Upper lobe of left lung (tissue), 6 donors: ENCODE data around the gene MRPS15. TPM values are rescaled to one million over a fixed set of nuclear protein-coding genes. Genes with fewer than 3 reads are reported as not detected.

ENCODE experiments used
- ATAC-seq, 2 donors: fragments of 200-7000 bp; cut with Tn5 transposase; one replicate each; pipeline ENCODE4 v1.9.1; 2022; ENCODE audit warnings: mild to moderate bottlenecking in 2 of 2, moderate library complexity in 2 of 2; ENCODE audit not compliant: low FRiP score in 2 of 2
- DNase-seq, 2 donors: peaks; one replicate each; pipeline ENCODE4 v3.0.0-alpha.2; 2019 to 2020
- H3K27ac ChIP-seq, 4 donors: fragments of 200-600 bp; sonication (generic); one replicate each; pipeline ENCODE4 v1.5.1; 2016 to 2019
- H3K27me3 ChIP-seq, 4 donors: fragments of 200-600 bp; sonication (generic); one replicate each; pipeline ENCODE4 v1.5.1; 2017 to 2019
- H3K36me3 ChIP-seq, 4 donors: fragments of 200-600 bp; sonication (generic); one replicate each; pipeline ENCODE4 v1.5.1; 2016 to 2019
- H3K4me1 ChIP-seq, 4 donors: fragments of 200-600 bp; sonication (generic); one replicate each; pipeline ENCODE4 v1.5.1; 2018 to 2019
- H3K4me3 ChIP-seq, 4 donors: fragments of 200-600 bp; sonication (generic); one replicate each; pipeline ENCODE4 v1.5.1; 2017 to 2019; ENCODE audit warnings: mild to moderate bottlenecking in 2 of 4, moderate library complexity in 1 of 4
- H3K9me3 ChIP-seq, 4 donors: fragments of 200-600 bp; sonication (generic); one replicate each; pipeline ENCODE4 v1.5.1; 2018 to 2019
- EP300 ChIP-seq, 4 donors: sonication (generic); formaldehyde crosslinking; IDR thresholded peaks; one replicate each; pipeline ENCODE4 v1.5.1; 2017; ENCODE audit warnings: antibody characterized with exemption in 4 of 4, control low read depth in 2 of 4
- POLR2A ChIP-seq, 4 donors: fragments of 450-650 bp; IDR thresholded peaks; one replicate each; pipeline ENCODE4 v1.5.1; 2016 to 2017; ENCODE audit warnings: antibody characterized with exemption in 4 of 4, mild to moderate bottlenecking in 2 of 4
- POLR2AphosphoS5 ChIP-seq, 2 donors: sonication (generic); formaldehyde crosslinking; IDR thresholded peaks; one replicate each; pipeline ENCODE4 v1.5.1; 2017; ENCODE audit warnings: antibody characterized with exemption in 2 of 2
- WGBS, 2 donors: methylation state at CpG; one replicate each; pipeline ENCODE4 v1.1.5; 2017 to 2018; 5-methylcytosine and 5-hydroxymethylcytosine counted together
- small RNA-seq, 4 donors: library from RNA; depleted of rRNA; stranded (forward); fragments of <200 nt; gene quantifications; one replicate each; pipeline ENCODE3, GENCODE V24; 2016
- total RNA-seq, 6 donors: library from RNA; depleted of rRNA in 4 of 6; stranded (reverse); fragments of >200 nt in 4 of 6; gene quantifications; one replicate each; pipeline versions ENCODE4 v1.1.0 to v1.2.1, GENCODE V29; 2016 to 2021
- TF ChIP-seq, protein P1 (sequence below), 6 experiments: fragments of 450-650 bp in 4 of 6; fragments of 200-600 bp in 2 of 6; sonication (generic) in 2 of 6; IDR thresholded peaks; one replicate each; pipeline ENCODE4 v1.5.1; 2016 to 2019; ENCODE audit warnings: antibody characterized with exemption in 6 of 6
- donor health status: DM: no; HTN: no; CAD: no; lungs with moderate emphysema.
- donor health status: DM: no; HTN: yes; CAD: no; lungs with severe emphysema.

The MRPS15 gene
- total RNA-seq, 6 donors from 2014 or later = 43.0 to 83.6 (median 66.1) TPM

GRCh38 chr1:36411674-36412648 is 52.2 kb downstream of the MRPS15 start:
- no peak for DNase-seq
- ATAC-seq = no peak
- Histone ChIP-seq H3K4me1 (no peaks in the 10 kb centered on the region), H3K9me3 (no peaks in the 10 kb centered on the region), H3K27ac (no peak overlapping the region), H3K36me3 (no peaks in the 10 kb centered on the region), H3K4me3 (no peak overlapping the region), H3K27me3 (no peaks in the 10 kb centered on the region)
- WGBS, 2 donors = 57 to 64% methylated on average over 11 of the region's 11 CpGs
- TF ChIP-seq POLR2AphosphoS5 (IDR thresholded peaks at IDR 0.05) = no peak
- TF ChIP-seq POLR2A (IDR thresholded peaks at IDR 0.05) = no peak
- TF ChIP-seq, protein P1, sequence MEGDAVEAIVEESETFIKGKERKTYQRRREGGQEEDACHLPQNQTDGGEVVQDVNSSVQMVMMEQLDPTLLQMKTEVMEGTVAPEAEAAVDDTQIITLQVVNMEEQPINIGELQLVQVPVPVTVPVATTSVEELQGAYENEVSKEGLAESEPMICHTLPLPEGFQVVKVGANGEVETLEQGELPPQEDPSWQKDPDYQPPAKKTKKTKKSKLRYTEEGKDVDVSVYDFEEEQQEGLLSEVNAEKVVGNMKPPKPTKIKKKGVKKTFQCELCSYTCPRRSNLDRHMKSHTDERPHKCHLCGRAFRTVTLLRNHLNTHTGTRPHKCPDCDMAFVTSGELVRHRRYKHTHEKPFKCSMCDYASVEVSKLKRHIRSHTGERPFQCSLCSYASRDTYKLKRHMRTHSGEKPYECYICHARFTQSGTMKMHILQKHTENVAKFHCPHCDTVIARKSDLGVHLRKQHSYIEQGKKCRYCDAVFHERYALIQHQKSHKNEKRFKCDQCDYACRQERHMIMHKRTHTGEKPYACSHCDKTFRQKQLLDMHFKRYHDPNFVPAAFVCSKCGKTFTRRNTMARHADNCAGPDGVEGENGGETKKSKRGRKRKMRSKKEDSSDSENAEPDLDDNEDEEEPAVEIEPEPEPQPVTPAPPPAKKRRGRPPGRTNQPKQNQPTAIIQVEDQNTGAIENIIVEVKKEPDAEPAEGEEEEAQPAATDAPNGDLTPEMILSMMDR (IDR thresholded peaks at IDR 0.05) = no peak
- TF ChIP-seq EP300 (IDR thresholded peaks at IDR 0.05) = no peak

DNA sequence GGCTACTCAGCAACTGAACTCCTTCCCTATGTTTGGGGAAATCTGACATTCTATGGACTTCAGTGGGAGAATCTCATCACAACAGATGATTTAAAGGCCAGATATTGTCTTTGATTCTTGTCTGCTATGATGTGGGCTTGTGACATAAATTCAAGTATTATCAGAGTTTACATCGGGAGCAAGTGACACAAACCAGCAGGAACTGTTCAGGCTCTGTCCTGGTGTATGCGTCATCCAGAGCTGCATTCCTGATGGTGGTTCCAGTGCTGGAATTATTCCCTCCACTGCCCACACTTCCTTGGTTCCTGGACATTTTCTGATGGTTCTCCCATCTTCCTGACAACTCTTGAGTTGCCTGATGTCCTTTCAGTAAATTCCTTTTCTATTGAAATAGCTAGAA is 55.7 kb downstream of the MRPS15 start:
- Histone ChIP-seq H3K9me3 (no peaks in the 10 kb centered on the region), H3K27me3 (no peaks in the 10 kb centered on the region), H3K4me3 (no peak overlapping the region), H3K27ac (no peak overlapping the region), H3K4me1 (no peaks in the 10 kb centered on the region), H3K36me3 (no peaks in the 10 kb centered on the region)
- TF ChIP-seq POLR2A (IDR thresholded peaks at IDR 0.05) (no peak), EP300 (IDR thresholded peaks at IDR 0.05) (no peak), POLR2AphosphoS5 (IDR thresholded peaks at IDR 0.05) (no peak)
- TF ChIP-seq, protein P1 (IDR thresholded peaks at IDR 0.05) = no peak
- WGBS, 2 donors = 85 to 92% methylated on average over 2 of the region's 2 CpGs
- DNase-seq (no peak), ATAC-seq (no peak)

DNA sequence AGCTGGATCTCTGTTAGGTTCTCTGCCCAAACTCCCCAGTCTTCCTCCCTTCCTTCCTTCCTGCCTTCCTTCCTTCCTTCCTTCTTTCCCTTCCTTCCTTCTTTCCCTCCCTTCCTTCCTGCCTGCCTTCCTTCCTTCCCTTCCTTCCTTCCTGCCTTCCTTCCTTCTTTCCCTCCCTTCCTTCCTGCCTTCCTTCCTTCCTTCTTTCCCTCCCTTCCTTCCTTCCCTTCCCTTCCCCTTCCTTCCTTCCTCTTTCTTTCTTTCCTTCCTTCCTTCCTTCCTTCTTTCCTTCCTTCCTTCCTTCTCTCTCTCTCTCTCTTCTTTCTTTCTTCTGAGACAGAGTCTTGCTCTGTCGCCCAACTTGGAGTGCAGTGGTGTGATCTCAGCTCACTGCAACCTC is 57.7 kb downstream of the MRPS15 start:
- H3K4me1 ChIP-seq = peaks cover 0 to 5% (median 2%) of the 10 kb centered on the region in 4 donors
- DNase-seq (no peak), ATAC-seq (no peak)
- TF ChIP-seq, protein P1 (IDR thresholded peaks at IDR 0.05) = no peak
- no peak for TF ChIP-seq EP300 (IDR thresholded peaks at IDR 0.05)
- no peak for TF ChIP-seq POLR2AphosphoS5 (IDR thresholded peaks at IDR 0.05)
- no peak for TF ChIP-seq POLR2A (IDR thresholded peaks at IDR 0.05)
- no peak overlapping the region for H3K4me3 ChIP-seq
- no peaks in the 10 kb centered on the region for H3K9me3 ChIP-seq
- H3K27me3 ChIP-seq = no peaks in the 10 kb centered on the region
- no peaks in the 10 kb centered on the region for H3K36me3 ChIP-seq
- 92 to 94% methylated on average over 1 of the region's 1 CpG for WGBS, 2 donors
- H3K27ac ChIP-seq = no peak overlapping the region

Small RNA genes lying within 50 kb of the gene (small RNA-seq; reads per million reads assigned to genes)
- gene SNORA63C = 0.77 to 2.2 (median 1.5) reads per million in 4 donors

Other genes with a start within 250 kb of the MRPS15 start
- gene THRAP3, start 239.9 kb downstream of the MRPS15 start, total RNA-seq = 10 to 100 TPM; 55.0 to 91.1 (median 84.0) TPM
- gene SH3D21, start 158.0 kb downstream of the MRPS15 start, total RNA-seq = 10 to 100 TPM in 3 of 6 donors, 1 to 10 TPM in 3; 4.4 to 65.0 (median 13.1) TPM
- 10 to 100 TPM; 24.3 to 97.9 (median 36.6) TPM for gene EVA1B, start 140.7 kb downstream of the MRPS15 start, total RNA-seq
- 100 to 1,000 TPM in 1 of 6 donors, 10 to 100 TPM in 5; 26.2 to 100 (median 69.1) TPM for gene STK40, start 78.5 kb downstream of the MRPS15 start, total RNA-seq
- 10 to 100 TPM; 19.1 to 54.6 (median 35.8) TPM for gene LSM10, start 66.5 kb downstream of the MRPS15 start, total RNA-seq
- gene OSCP1, start 13.9 kb downstream of the MRPS15 start, total RNA-seq = 10 to 100 TPM; 11.8 to 28.2 (median 13.6) TPM
- gene CSF3R, start 18.5 kb upstream of the MRPS15 start, total RNA-seq = 100 to 1,000 TPM; 192 to 851 (median 261) TPM